Measurements from ENCODE around the gene IRF2BP2.

IRF2BP2 gene

GRCh38 chr1:234564035-234565029 is 45.6 kb downstream of the IRF2BP2 start:
- intact Hi-C loops (cut with DNase I) = no loop called here
- DNase-seq = no peak

DNA sequence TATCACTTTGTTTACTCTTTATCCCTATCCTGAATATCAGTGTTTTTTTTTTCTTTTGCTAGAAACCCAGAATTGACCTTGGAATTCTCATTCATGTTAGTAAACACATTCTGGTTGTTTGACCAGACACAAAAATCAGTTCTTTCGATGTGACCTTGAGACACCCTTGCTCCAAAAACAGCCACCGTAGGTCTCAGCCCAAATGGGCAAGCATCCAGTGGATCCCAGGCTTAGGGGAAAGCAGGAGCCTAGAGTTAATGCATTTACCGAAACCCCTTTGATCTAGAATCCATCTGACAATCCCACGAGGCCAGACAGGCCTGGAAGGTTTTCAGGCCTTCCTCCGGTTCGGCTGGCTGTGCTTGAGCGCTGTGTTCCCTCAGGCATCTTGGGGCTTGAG is 47.6 kb downstream of the IRF2BP2 start:
- intact Hi-C loops (cut with DNase I) = no loop called here
- no peak for DNase-seq

DNA sequence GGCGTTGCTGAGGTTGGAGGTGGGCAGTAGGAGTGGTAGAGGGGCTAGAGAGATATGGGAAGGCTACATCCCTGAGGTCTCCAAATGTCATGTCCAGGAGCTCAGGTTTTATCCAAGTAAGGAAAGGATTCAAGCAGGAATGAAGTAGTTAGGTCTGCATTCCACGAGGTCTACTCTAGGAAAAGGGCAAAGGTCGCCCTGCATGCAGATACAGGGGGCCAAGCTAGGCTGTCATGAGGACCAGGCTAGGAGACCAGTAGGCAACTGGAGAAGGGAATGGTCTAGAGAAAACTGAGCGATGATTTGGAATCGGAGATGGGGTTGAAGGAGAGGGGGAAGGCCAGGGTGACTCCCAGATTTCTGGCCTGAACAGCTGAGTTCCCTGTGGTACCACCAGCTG is 48.7 kb downstream of the IRF2BP2 start:
- intact Hi-C loops (cut with DNase I) = no loop called here
- no peak for DNase-seq

DNA sequence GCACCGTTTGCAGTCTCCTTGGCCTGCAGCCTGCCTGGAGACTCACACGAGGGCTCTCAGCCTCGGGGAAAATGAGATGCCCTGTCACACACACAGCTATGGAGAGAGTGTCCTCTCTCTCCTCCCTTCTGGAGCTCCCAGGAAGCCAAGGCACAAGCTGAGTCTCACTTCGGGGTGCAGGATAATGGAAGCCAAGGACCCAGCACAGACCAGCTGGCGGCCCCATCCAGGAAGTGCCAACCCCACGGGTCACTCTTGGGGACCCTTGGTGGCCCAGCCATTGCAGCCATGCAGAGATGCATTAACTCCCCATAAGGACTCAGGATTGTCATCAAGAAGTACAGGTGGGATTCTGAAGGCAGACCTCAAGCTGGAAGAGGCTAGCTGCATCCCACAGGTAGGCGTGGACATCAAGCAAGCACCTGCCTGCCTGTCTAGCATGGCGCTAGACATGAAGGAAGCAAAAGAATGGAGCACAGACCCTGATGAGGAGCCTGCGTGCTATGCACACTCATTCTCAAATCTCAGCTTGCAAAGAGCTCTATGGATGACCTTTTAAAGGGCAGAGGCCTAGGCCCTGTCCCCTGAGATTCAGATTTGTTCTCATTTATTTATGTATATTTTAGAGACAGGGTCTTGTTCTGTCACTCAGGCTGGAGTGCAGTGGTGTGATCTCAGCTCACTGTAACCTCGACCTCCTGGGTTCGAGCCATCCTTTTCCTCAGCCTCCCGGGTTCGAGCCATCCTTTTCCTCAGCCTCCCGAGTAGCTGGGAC is 49.9 kb downstream of the IRF2BP2 start:
- intact Hi-C loops (cut with DNase I) = no loop called here
- peak in 1 of 10 donors; percentile 75 for DNase-seq

DNA sequence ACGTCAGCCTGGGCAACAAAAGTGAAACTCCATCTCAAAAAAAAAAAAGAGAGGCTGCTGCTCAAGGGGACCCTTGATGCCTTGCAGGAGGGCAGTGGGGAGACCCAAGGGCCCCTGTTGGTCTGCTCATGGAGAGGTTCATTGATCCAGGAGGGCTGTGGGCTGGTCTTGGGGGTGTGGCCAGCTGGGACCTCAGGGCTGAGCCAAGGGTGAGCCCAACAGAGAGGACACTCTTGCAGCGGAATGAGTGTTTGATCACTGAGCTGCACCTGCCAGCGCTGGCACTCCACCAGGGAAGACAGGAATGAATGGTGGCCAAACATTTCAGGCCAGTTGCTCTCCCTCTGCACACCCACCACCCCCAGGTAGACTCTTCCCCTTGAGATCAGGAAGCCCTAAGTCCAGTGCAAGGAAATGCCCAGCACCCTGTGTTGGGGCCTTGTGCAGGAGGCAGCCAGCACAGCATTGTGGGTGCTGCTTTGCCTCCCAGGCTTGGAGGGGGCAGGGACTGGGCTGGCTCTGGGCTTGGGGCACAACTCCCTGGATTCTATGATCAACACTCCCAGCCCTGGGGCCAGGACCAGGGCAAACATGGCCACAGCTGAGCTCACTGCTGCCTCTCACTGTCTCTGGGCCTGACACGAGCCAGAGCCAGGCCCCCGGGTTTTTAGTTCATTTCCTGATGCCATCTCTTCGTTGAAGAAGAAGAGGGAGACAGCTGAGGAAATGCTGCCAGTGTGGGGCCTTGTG is 50.7 kb downstream of the IRF2BP2 start:
- peak in 1 of 10 donors; percentile 72 for DNase-seq
- intact Hi-C loops (cut with DNase I) = no loop called here

DNA sequence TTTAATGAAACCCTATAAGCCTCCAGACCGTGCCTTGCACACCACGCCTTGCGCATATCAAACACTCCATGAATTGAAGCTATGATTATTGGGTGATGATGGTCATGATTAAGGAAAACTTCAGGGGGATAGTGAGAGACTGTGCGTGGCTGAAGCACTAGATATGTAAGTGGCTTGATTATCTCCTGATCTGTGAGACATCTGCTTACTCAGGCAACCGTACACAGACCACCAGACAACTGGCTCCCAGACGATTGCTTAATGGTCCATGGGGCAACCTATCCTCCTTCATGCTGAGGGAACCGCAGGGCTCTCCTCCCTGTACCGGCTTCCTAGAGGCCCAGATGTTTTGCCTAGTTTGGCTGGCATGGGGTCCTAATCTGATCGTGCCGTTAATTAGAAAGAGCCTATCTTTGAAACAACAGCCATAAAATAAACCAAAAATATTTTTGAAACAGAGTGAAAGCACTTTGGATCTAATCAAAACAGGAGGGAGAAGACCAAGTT is 51.6 kb downstream of the IRF2BP2 start:
- intact Hi-C loops (cut with DNase I) = no loop called here
- DNase-seq = no peak

DNA sequence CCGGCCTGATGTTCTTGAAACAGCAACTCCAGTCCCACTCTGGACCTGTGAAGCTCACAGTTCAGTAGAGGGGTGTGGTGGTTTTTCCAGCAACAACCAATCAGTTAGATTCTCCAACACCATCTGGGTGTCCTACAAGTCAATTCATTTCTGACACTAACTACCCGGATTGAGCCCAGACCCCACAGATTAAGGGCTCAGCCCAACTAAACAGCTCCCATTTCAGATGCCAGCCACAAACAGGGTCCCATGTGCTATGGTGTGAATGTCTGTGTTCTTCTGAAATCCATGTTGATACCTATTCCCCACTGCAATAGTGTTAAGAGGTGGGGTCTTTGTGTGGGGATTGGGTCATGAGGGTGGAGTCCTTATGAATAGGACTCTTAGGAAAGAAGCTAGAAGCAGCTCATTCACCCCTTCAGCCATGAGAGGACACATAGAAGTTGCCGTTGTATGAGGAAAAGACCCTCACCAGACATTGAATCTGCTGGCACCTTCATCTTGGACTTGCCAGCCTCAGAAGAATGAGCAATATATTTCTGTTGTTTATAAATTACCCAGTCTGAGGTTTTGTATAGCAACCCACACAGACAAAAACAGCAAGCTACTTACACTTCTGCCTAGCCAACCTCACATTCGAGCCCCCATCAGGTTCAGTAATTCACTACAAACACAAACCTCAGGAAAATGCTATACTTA is 53.6 kb downstream of the IRF2BP2 start:
- no peak for DNase-seq
- intact Hi-C loops (cut with DNase I) = no loop called here

- intact Hi-C loops (cut with DNase I) = no loop called here
- DNase-seq = no peak
Observed at GRCh38 chr1:234555390-234556024, 54.5 kb downstream of the IRF2BP2 start.

DNA sequence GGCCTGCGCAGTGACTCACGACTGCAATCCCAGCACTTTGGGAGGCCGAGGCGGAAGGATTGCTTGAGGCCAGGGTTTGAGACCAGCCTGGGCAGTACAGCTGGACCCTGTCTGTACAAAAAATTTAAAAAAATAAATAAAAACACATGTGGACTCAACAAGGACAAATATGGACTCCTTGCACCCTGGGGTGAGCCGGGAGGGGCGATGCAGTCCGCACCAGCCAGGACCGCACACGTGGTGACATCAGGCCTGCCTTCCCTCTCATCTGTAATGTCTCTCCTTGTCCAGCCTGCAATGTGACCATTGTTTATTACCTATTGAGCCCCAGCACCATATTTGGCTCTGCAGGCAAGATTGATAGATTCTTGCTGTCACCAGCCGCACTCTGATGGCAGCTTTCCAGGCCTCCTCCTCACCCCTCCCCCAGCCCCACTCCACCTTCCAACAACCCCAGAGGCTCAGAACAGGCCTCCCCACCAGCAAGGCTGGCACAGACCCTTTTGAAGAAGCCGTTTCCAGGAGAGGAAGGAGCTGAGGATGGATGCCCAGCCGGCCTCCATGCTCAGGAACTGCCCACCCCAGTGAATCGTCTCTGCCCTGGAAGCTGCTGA is 55.2 kb downstream of the IRF2BP2 start:
- intact Hi-C loops (cut with DNase I) = loop anchor here (5.0 kb wide), 1 partner anchor 42 kb away; no protein-coding TSS in a partner anchor
- DNase-seq = peak in 1 of 10 donors; percentile 77
